Liver (tissue), 3 donors: ENCODE results near the gene CTBP1.

Experiments
- ATF3 ChIP-seq: IDR thresholded peaks from 2 replicates; pipeline ENCODE4 v1.6.1; 2016; ENCODE audit warnings: antibody characterized with exemption
- CTCF ChIP-seq: fragments of 150-350 bp; IDR thresholded peaks from 2 replicates; pipeline ENCODE4 v1.5.1; 2017; ENCODE audit warnings: improper control_type of control experiment, low read depth, low read length; ENCODE audit not compliant: missing input control
- EGR1 ChIP-seq, 2 donors: IDR thresholded peaks; 2 replicates each; pipeline ENCODE4 v1.6.1; 2016 to 2018; ENCODE audit warnings: antibody characterized with exemption in 2 of 2, low read depth in 2 of 2
- FOXA1 ChIP-seq: IDR thresholded peaks from 2 replicates; pipeline ENCODE4 v1.6.1; 2016; ENCODE audit warnings: antibody characterized with exemption
- GABPA ChIP-seq, 2 donors: IDR thresholded peaks in 1 of 2; conservative IDR thresholded peaks in 1 of 2; 2 replicates each; pipeline ENCODE4 v1.6.1; 2016; ENCODE audit warnings: antibody characterized with exemption in 2 of 2, mild to moderate bottlenecking in 1 of 2, moderate library complexity in 1 of 2
- MAX ChIP-seq: IDR thresholded peaks from 2 replicates; pipeline ENCODE4 v1.6.1; 2016; ENCODE audit warnings: antibody characterized with exemption
- RAD21 ChIP-seq, 2 donors: IDR thresholded peaks; 2 replicates each; pipeline ENCODE4 v1.6.1; 2016; ENCODE audit warnings: antibody characterized with exemption in 2 of 2, mild to moderate bottlenecking in 2 of 2
- SP1 ChIP-seq: IDR thresholded peaks from 2 replicates; pipeline ENCODE4 v1.6.1; 2018; ENCODE audit warnings: antibody characterized with exemption, mild to moderate bottlenecking
- YY1 ChIP-seq: IDR thresholded peaks from 2 replicates; pipeline ENCODE4 v1.6.1; 2016; ENCODE audit warnings: antibody characterized with exemption, mild to moderate bottlenecking
- ZBTB33 ChIP-seq: IDR thresholded peaks from 2 replicates; pipeline ENCODE4 v1.6.1; 2016; ENCODE audit warnings: antibody characterized with exemption
- donor health status: healthy.
- donor health status: healthy.

- no peak for TF ChIP-seq CTCF
- no peak for TF ChIP-seq ATF3
- TF ChIP-seq ZBTB33, result no peak
- no peak for TF ChIP-seq SP1
- no peak for TF ChIP-seq YY1
- no peak for TF ChIP-seq FOXA1
- no peak for TF ChIP-seq RAD21 (IDR thresholded peaks at IDR 0.05)
- no peak for TF ChIP-seq GABPA (IDR thresholded peaks at IDR 0.05 in 1 of 2, conservative IDR thresholded peaks at IDR 0.05 in 1 of 2)
- no peak for TF ChIP-seq EGR1 (IDR thresholded peaks at IDR 0.05; ENCODE audit: low read depth in 2 of 2)
- no peak for TF ChIP-seq MAX
Measured at GRCh38 chr4:1235381-1236102, 13.4 kb downstream of the CTBP1 start.
